GM23248 (cell line): ENCODE measurements around the gene ZNF474.

Experiments used
- EZH2 ChIP-seq: fragments of 200-600 bp; sonication (generic); IDR thresholded peaks from 2 replicates; pipeline ENCODE4 v1.6.1; 2018; ENCODE audit warnings: antibody characterized with exemption, mild to moderate bottlenecking; ENCODE audit not compliant: insufficient read depth, poor library complexity, severe bottlenecking
- EZH2phosphoT487 ChIP-seq: fragments of 200-600 bp; sonication (generic); IDR thresholded peaks from 2 replicates; pipeline ENCODE4 v1.6.1; 2018; ENCODE audit warnings: antibody characterized with exemption, moderate library complexity, mild to moderate bottlenecking, low read depth; ENCODE audit not compliant: insufficient read depth

DNA sequence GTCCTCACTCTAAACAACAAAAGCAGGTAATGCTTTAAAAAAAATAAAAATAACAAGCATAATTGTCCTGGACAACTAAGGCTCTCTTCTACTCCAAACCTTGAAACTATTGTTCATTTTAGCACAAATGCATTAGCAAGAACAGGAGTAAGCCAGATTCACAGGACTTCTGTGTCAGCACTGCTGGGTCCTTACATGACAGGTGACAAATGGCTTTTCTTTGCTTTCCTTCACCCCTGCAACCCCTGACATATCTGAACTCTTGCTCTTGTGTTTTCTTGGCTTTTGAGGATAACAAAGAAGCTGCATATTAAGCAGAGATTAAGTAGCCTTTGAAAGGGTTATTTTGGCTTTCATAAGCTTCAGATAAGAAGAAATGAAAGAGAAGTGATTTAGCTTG lies 71.1 kb downstream of the ZNF474 start:
- TF ChIP-seq EZH2 (no peak), EZH2phosphoT487 (no peak)
